Mesenteric fat pad (tissue), 1 donor: Measurements from ENCODE around the gene DPF3. TPM values are rescaled to one million over a fixed set of nuclear protein-coding genes. Genes with fewer than 3 reads are reported as not detected.

Experiments
- DNase-seq: peaks from one replicate; pipeline ENCODE4 v3.0.0-alpha.2; 2020; ENCODE audit warnings: low spot score
- total RNA-seq: library from RNA; stranded (reverse); fragmentation: NEBNext Ultra II Directional; extraction: Animal tissue kit (Norgen Biotek cat#: 25700); gene quantifications from one replicate; pipeline ENCODE4 v1.2.1, GENCODE V29; 2021
- donor health status: DM: yes; HTN: yes; CAD: no.

The DPF3 gene
- total RNA-seq, 1 donor from 2014 or later, result 0.64 TPM

GRCh38 chr14:72652179-72652578 lies 241.7 kb downstream of the DPF3 start:
- no peak for DNase-seq

- no peak for DNase-seq
Measured at GRCh38 chr14:72651714-72652113, 242.2 kb downstream of the DPF3 start.

- no peak for DNase-seq
Measured at GRCh38 chr14:72651081-72651480, 242.8 kb downstream of the DPF3 start.

GRCh38 chr14:72649603-72650227 lies 244.2 kb downstream of the DPF3 start:
- no peak for DNase-seq

GRCh38 chr14:72647782-72648181 lies 246.1 kb downstream of the DPF3 start:
- DNase-seq, result no peak

- no peak for DNase-seq
Measured at GRCh38 chr14:72646861-72647528, 246.9 kb downstream of the DPF3 start.

GRCh38 chr14:72645706-72646105 lies 248.2 kb downstream of the DPF3 start:
- DNase-seq, result no peak

GRCh38 chr14:72644758-72645489 lies 249.0 kb downstream of the DPF3 start:
- no peak for DNase-seq

- DNase-seq, result no peak
Measured at GRCh38 chr14:72644038-72644437, 249.9 kb downstream of the DPF3 start.

GRCh38 chr14:72643317-72643801 lies 250.5 kb downstream of the DPF3 start:
- DNase-seq, result no peak

- DNase-seq, result no peak
Measured at GRCh38 chr14:72640911-72641485, 252.9 kb downstream of the DPF3 start.

GRCh38 chr14:72638021-72638420 lies 255.9 kb downstream of the DPF3 start:
- no peak for DNase-seq

- no peak for DNase-seq
Measured at GRCh38 chr14:72636871-72637270, 257.0 kb downstream of the DPF3 start.

GRCh38 chr14:72636094-72636493 lies 257.8 kb downstream of the DPF3 start:
- DNase-seq, result no peak

- no peak for DNase-seq
Measured at GRCh38 chr14:72634691-72635616, 258.9 kb downstream of the DPF3 start.

- DNase-seq, result no peak
Measured at GRCh38 chr14:72633551-72633950, 260.4 kb downstream of the DPF3 start.

GRCh38 chr14:72632727-72633126 lies 261.2 kb downstream of the DPF3 start:
- no peak for DNase-seq

GRCh38 chr14:72631401-72631800 lies 262.5 kb downstream of the DPF3 start:
- no peak for DNase-seq

- DNase-seq, result peak; percentile 33
Measured at GRCh38 chr14:72630374-72630773, 263.5 kb downstream of the DPF3 start.

GRCh38 chr14:72629534-72629933 lies 264.4 kb downstream of the DPF3 start:
- DNase-seq, result peak; percentile 22

- no peak for DNase-seq
Measured at GRCh38 chr14:72625689-72626088, 268.2 kb downstream of the DPF3 start.
